SK-N-SH (cell line): ENCODE measurements around the gene TPRX2. TPM values are rescaled to one million over a fixed set of nuclear protein-coding genes. Genes with fewer than 3 reads are reported as not detected.
"Not testable (repeated sequence)": the region's sequence is repeated elsewhere in the genome, so short reads cannot be mapped to it uniquely, and the experiment has no call there.

Experiments
- CTCF ChIA-PET: fragments of 300-600, 350-600 bp; formaldehyde crosslinking; extraction: SDS; loops from one replicate; lab custom pipeline; 2021; lab: Yijun Ruan, JAX
- POLR2A ChIA-PET: fragments of 350-600 bp; sonication (Branson Sonifier 250); formaldehyde crosslinking; extraction: SDS; loops from one replicate; lab custom pipeline; 2020; ENCODE audit warnings: antibody characterized with exemption, inconsistent platforms; lab: Yijun Ruan, JAX
- DNase-seq: peaks from one replicate; pipeline ENCODE4 v3.0.0; 2012
- H2AFZ ChIP-seq: fragments of 200-600 bp; sonication (generic); 2 replicates; pipeline ENCODE4 v1.8.1; 2016; ENCODE audit warnings: antibody characterized with exemption, mild to moderate bottlenecking, low read depth
- H3F3A ChIP-seq: fragments of 200-600 bp; sonication (generic); replicated peaks from 2 replicates; pipeline ENCODE3; 2016; ENCODE audit warnings: antibody characterized with exemption, mild to moderate bottlenecking; ENCODE audit not compliant: insufficient read depth
- H3K27ac ChIP-seq, 2 experiments: fragments of 200-500 bp in 1 of 2; fragments of 200-600 bp in 1 of 2; sonication (Bioruptor generic) in 1 of 2; sonication (generic), shearing (Covaris generic) in 1 of 2; 2 replicates each; pipeline versions ENCODE4 v1.5.1 to v1.6.1; 2014 to 2016; ENCODE audit warnings: low read depth in 2 of 2, inconsistent platforms in 1 of 2, low read length in 1 of 2, mild to moderate bottlenecking in 1 of 2, mixed read lengths in 1 of 2
- H3K27me3 ChIP-seq: fragments of 200-600 bp; sonication (generic), shearing (Covaris generic); 2 replicates; pipeline ENCODE4 v1.6.1; 2016; ENCODE audit warnings: mixed run types; ENCODE audit not compliant: insufficient read depth
- H3K36me3 ChIP-seq, 2 experiments: fragments of 200-500 bp in 1 of 2; fragments of 200-600 bp in 1 of 2; sonication (Bioruptor generic) in 1 of 2; sonication (generic) in 1 of 2; replicated peaks in 1 of 2; 2 replicates each; pipeline versions ENCODE3 to v1.5.1; 2014 to 2016; ENCODE audit warnings: low read length in 1 of 2, mild to moderate bottlenecking in 1 of 2; ENCODE audit not compliant: insufficient read depth in 2 of 2, control insufficient read depth in 1 of 2
- H3K4me1 ChIP-seq, 2 experiments: fragments of 200-500 bp in 1 of 2; fragments of 200-600 bp in 1 of 2; sonication (Bioruptor generic) in 1 of 2; sonication (generic), shearing (Covaris generic) in 1 of 2; 2 replicates each; pipeline versions ENCODE4 v1.5.1 to v1.6.1; 2014 to 2016; ENCODE audit warnings: low read depth in 1 of 2, low read length in 1 of 2, mixed run types in 1 of 2; ENCODE audit not compliant: insufficient read depth in 2 of 2, control insufficient read depth in 1 of 2
- H3K4me2 ChIP-seq: fragments of 200-600 bp; sonication (generic), shearing (Covaris generic); 2 replicates; pipeline ENCODE4 v1.6.1; 2017; ENCODE audit warnings: mixed run types
- H3K4me3 ChIP-seq, 2 experiments: fragments of 200-500 bp in 1 of 2; fragments of 200-600 bp in 1 of 2; sonication (Bioruptor generic) in 1 of 2; sonication (generic), shearing (Covaris generic) in 1 of 2; 2 replicates each; pipeline versions ENCODE4 v1.5.1 to v1.8.1; 2014 to 2016; ENCODE audit warnings: low read depth in 2 of 2, inconsistent platforms in 1 of 2, low read length in 1 of 2, mild to moderate bottlenecking in 1 of 2, mixed read lengths in 1 of 2, moderate library complexity in 1 of 2
- H3K79me2 ChIP-seq: fragments of 200-600 bp; sonication (generic); 2 replicates; pipeline ENCODE4 v1.8.1; 2017; ENCODE audit warnings: mild to moderate bottlenecking; ENCODE audit not compliant: insufficient read depth
- H3K9ac ChIP-seq: fragments of 200-600 bp; sonication (generic); 2 replicates; pipeline ENCODE4 v1.6.1; 2017; ENCODE audit warnings: mixed run types
- H3K9me2 ChIP-seq: fragments of 200-600 bp; sonication (generic); 2 replicates; pipeline ENCODE4 v1.6.1; 2017; ENCODE audit warnings: mixed run types
- H3K9me3 ChIP-seq: fragments of 200-600 bp; sonication (generic); 2 replicates; pipeline ENCODE4 v1.6.1; 2017; ENCODE audit warnings: mixed run types, mild to moderate bottlenecking, moderate library complexity
- H4K20me1 ChIP-seq: fragments of 200-600 bp; sonication (generic); 2 replicates; pipeline ENCODE4 v1.6.1; 2017; ENCODE audit warnings: mild to moderate bottlenecking, mixed run types; ENCODE audit not compliant: insufficient read depth
- CHD2 ChIP-seq: fragments of 150-350 bp; IDR thresholded peaks from 2 replicates; pipeline ENCODE4 v1.6.1; 2018; ENCODE audit warnings: low read length; ENCODE audit not compliant: partially characterized antibody
- CTCF ChIP-seq: fragments of 200-600 bp; sonication (generic); IDR thresholded peaks from 2 replicates; pipeline ENCODE4 v1.6.1; 2017; ENCODE audit warnings: antibody characterized with exemption, mild to moderate bottlenecking, moderate library complexity
- ELF1 ChIP-seq: IDR thresholded peaks from 2 replicates; pipeline ENCODE4 v1.4.0; 2012
- MXI1 ChIP-seq: IDR thresholded peaks from 2 replicates; pipeline ENCODE4 v1.6.1; 2012; ENCODE audit warnings: mild to moderate bottlenecking, low read depth, low read length, improper control_type of control experiment
- NRF1 ChIP-seq: IDR thresholded peaks from 2 replicates; pipeline ENCODE4 v1.6.1; 2012; ENCODE audit warnings: low read depth, mild to moderate bottlenecking, low read length
- RCOR1 ChIP-seq: fragments of 150-350 bp; IDR thresholded peaks from 2 replicates; pipeline ENCODE4 v1.6.1; 2017; ENCODE audit warnings: antibody characterized with exemption, low read length
- RFX5 ChIP-seq: IDR thresholded peaks from 2 replicates; pipeline ENCODE4 v1.6.1; 2012; ENCODE audit warnings: mild to moderate bottlenecking, improper control_type of control experiment, low read length
- RXRA ChIP-seq: IDR thresholded peaks from 2 replicates; pipeline ENCODE4 v1.4.0; 2012; ENCODE audit warnings: low read depth, mild to moderate bottlenecking, borderline replicate concordance
- WGBS: methylation state at CpG from one replicate; pipeline ENCODE4 v1.1.6; 2017; ENCODE audit warnings: low lambda C conversion rate; 5-methylcytosine and 5-hydroxymethylcytosine counted together
- polyA plus RNA-seq, 3 experiments: library from polyadenylated mRNA; depleted of rRNA; stranded (reverse); fragments of >200 nt; gene quantifications; 2 replicates each; pipeline ENCODE4 v1.2.3, GENCODE V29; 2012
- TF ChIP-seq, protein P1 (sequence below): IDR thresholded peaks from 2 replicates; pipeline ENCODE4 v1.4.0; 2012; ENCODE audit warnings: low read depth
- TF ChIP-seq, protein P2 (sequence below): fragments of 150-350 bp; IDR thresholded peaks from 2 replicates; pipeline ENCODE4 v1.6.1; 2016; ENCODE audit warnings: mild to moderate bottlenecking, low read depth, low read length

Gene TPRX2
- polyA plus RNA-seq, 1 of the 3 experiments (the other 2 are of a cell fraction), result not detected

DNA sequence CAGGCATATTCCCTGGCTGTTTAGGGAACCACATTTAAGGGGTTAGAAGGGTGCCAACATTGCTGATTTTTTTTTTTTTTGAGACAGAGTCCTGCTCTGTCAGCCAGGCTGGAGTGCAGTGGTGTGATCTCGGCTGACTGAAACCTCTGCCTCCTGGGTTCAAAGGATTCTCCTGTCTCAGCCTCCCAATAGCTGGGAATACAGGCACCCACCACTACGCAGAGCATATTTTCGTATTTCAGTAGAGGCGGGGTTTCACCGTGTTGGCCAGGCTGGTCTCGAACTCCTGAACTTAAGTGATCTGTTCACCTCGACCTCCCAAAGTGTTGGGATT, 45.1 kb upstream of the TPRX2 start:
- POLR2A ChIA-PET, result no interaction called here
- H2AFZ ChIP-seq, result no peak overlapping the region
- no peak for TF ChIP-seq CHD2
- H3K79me2 ChIP-seq, result no peaks in the 10 kb centered on the region
- H3K36me3 ChIP-seq, result no peaks in the 10 kb centered on the region
- H3K4me1 ChIP-seq, result no peaks in the 10 kb centered on the region
- no peak overlapping the region for H3K4me2 ChIP-seq
- H4K20me1 ChIP-seq, result no peaks in the 10 kb centered on the region
- no peak overlapping the region for H3K4me3 ChIP-seq
- CTCF ChIA-PET, result interaction anchor here (0.8 to 1.9 kb wide), 8 partner anchors 9 to 107 kb away, joined by 3 to 9 read pairs (median 5); no protein-coding TSS in a partner anchor
- no peaks in the 10 kb centered on the region for H3K9me3 ChIP-seq
- no peaks in the 10 kb centered on the region for H3F3A ChIP-seq
- WGBS, result 36% methylated on average over 7 of the region's 7 CpGs
- no peaks in the 10 kb centered on the region for H3K9me2 ChIP-seq
- no peak for DNase-seq
- peaks cover 26% of the 10 kb centered on the region; the same call in 1 of the 2 replicates for H3K27me3 ChIP-seq
- no peak overlapping the region for H3K27ac ChIP-seq
- H3K9ac ChIP-seq, result no peak overlapping the region

DNA sequence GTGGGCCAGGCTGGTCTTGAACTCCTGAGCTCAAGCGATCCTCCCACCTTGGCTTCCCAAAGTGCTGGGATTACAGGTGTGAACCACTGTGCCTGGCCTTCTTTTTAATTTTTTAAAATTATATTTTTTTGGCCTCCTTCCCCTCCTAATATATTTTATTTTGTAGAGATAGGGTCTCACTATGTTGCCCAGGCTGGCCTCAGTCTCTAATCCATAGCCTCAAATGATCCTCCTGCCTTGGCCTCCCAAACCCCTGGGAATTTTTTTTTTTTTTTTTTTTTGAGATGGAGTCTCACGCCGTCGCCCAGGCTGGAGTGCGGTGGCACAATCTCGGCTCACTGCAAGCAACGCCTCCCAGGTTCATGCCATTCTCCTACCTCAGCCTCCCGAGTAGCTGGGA, 42.8 kb upstream of the TPRX2 start:
- DNase-seq, H3K36me3 ChIP-seq, H3K9me3 ChIP-seq, H4K20me1 ChIP-seq, H3K9me2 ChIP-seq, POLR2A ChIA-PET, H3K27ac ChIP-seq, H3K4me3 ChIP-seq, H3K79me2 ChIP-seq, H3K4me2 ChIP-seq, H3F3A ChIP-seq, H3K9ac ChIP-seq, H2AFZ ChIP-seq, H3K4me1 ChIP-seq: not testable (repeated sequence)
- 64% methylated on average over 8 of the region's 8 CpGs for WGBS
- CTCF ChIA-PET, result interaction anchor here (2.3 kb wide), 1 partner anchor 47 kb away, joined by 9 read pairs; no protein-coding TSS in a partner anchor
- peaks cover 42% of the 10 kb centered on the region; the same call in 1 of the 2 replicates for H3K27me3 ChIP-seq

DNA sequence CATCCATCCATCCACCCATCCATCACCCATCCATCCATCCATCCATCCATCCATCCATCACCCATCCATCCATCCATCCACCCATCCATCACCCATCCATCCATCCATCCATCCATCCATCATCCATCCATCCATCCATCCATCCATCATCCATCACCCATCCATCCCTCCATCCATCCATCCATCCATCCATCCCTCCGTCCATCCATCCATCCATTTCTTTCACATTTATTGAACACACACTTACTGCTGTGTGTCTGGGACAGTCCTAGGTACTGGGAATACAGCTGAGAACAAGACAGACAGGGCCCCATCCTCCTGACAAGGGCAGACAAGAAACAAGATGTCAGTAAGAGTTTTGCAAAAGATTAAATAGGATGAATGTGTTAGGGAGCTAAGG, 40.8 kb upstream of the TPRX2 start:
- POLR2A ChIA-PET, H3K36me3 ChIP-seq, CTCF ChIA-PET: not testable (repeated sequence)

DNA sequence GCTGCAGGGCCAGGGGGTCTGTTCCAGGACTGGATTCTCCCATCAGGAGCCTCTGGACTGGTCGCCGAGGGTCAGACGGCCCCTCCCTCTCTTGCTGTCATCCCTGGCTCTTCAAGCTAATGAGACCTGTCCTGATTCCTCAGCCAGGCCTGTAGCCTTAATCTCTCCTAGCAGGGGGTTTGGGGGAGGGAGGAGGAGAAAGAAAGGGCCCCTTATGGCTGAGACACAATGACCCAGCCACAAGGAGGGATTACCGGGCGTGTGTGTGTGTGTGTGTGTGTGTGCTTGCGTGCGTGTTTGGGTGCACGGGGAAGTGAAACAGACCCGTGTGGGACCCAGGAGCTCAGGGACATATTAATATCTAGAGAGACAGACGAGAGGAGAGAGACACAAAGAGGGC, 39.2 kb upstream of the TPRX2 start:
- no peaks in the 10 kb centered on the region for H3F3A ChIP-seq
- H3K9me3 ChIP-seq, result no peaks in the 10 kb centered on the region
- H3K9me2 ChIP-seq, result no peaks in the 10 kb centered on the region
- 22% methylated on average over 10 of the region's 10 CpGs for WGBS
- no peak overlapping the region for H3K9ac ChIP-seq
- H3K27ac ChIP-seq, result no peak overlapping the region
- H3K36me3 ChIP-seq, result no peaks in the 10 kb centered on the region
- 0 out of 2 replicates have a peak overlapping the region, but pooled peaks have one; percentile 13 for H3K4me2 ChIP-seq
- ChIA-PET CTCF (interaction anchor here (1.5 kb wide), 1 partner anchor 44 kb away, joined by 6 read pairs; no protein-coding TSS in a partner anchor), POLR2A (no interaction called here)
- DNase-seq, result no peak
- H2AFZ ChIP-seq, result no peak overlapping the region
- H3K4me1 ChIP-seq, result no peaks in the 10 kb centered on the region
- H4K20me1 ChIP-seq, result no peaks in the 10 kb centered on the region
- peaks cover 51% of the 10 kb centered on the region; the same call in 1 of the 2 replicates for H3K27me3 ChIP-seq
- no peaks in the 10 kb centered on the region for H3K79me2 ChIP-seq
- H3K4me3 ChIP-seq, result no peak overlapping the region
- TF ChIP-seq MXI1 (no peak), RXRA (no peak), ELF1 (no peak), RFX5 (no peak), NRF1 (no peak), RCOR1 (no peak), CTCF (no peak)
- TF ChIP-seq, protein P1, sequence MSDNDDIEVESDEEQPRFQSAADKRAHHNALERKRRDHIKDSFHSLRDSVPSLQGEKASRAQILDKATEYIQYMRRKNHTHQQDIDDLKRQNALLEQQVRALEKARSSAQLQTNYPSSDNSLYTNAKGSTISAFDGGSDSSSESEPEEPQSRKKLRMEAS, result no peak
- TF ChIP-seq, protein P2, sequence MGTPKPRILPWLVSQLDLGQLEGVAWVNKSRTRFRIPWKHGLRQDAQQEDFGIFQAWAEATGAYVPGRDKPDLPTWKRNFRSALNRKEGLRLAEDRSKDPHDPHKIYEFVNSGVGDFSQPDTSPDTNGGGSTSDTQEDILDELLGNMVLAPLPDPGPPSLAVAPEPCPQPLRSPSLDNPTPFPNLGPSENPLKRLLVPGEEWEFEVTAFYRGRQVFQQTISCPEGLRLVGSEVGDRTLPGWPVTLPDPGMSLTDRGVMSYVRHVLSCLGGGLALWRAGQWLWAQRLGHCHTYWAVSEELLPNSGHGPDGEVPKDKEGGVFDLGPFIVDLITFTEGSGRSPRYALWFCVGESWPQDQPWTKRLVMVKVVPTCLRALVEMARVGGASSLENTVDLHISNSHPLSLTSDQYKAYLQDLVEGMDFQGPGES, result no peak

More for the DNA sequence above, 40.8 kb upstream of the TPRX2 start:
- H4K20me1 ChIP-seq, H3K9me3 ChIP-seq, H3K79me2 ChIP-seq, H3K9me2 ChIP-seq, H3K9ac ChIP-seq, H3K4me1 ChIP-seq, H3K27ac ChIP-seq, H3K4me3 ChIP-seq, H3F3A ChIP-seq, H2AFZ ChIP-seq, H3K4me2 ChIP-seq, DNase-seq: not testable (repeated sequence)
- WGBS, result 76% methylated on average over 1 of the region's 1 CpG
- peaks cover 51% of the 10 kb centered on the region; the same call in 1 of the 2 replicates for H3K27me3 ChIP-seq
